Activated CD4-positive, alpha-beta T cell treated with anti-CD3 and anti-CD28 coated beads, Interleukin-2, Interleukin-4, amounts not matched to agents 100 ng/mL and 50 ng/mL, durations not matched to agents 16 hours and 8 hours (primary cell): ENCODE data around the gene HK3.

ENCODE experiments used
- DNase-seq: peaks from one replicate; pipeline ENCODE4 v3.0.0-alpha.2; 2020; ENCODE audit warnings: low spot score

HK3 gene

GRCh38 chr5:176870110-176870591 lies 29.0 kb downstream of the HK3 start:
- no peak for DNase-seq

- DNase-seq = no peak
Observed at GRCh38 chr5:176869501-176870109, 29.5 kb downstream of the HK3 start.

DNA sequence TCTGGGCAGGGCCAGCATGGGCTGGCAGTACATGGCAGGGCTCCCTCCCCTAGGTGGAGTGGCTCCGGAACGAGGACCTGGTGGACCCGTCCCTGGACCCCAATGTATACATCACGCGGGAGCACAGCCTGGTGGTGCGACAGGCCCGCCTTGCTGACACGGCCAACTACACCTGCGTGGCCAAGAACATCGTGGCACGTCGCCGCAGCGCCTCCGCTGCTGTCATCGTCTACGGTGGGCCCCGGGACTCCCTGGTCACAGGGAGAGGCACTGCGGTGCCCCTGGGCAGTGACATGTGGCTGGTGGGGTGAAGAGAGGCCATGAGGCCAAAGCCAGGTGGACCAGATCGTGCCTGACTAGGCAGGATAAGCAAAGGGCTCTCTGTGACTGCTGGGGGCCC lies 30.4 kb downstream of the HK3 start:
- no peak for DNase-seq

GRCh38 chr5:176868126-176868525 lies 31.0 kb downstream of the HK3 start:
- DNase-seq = no peak

DNA sequence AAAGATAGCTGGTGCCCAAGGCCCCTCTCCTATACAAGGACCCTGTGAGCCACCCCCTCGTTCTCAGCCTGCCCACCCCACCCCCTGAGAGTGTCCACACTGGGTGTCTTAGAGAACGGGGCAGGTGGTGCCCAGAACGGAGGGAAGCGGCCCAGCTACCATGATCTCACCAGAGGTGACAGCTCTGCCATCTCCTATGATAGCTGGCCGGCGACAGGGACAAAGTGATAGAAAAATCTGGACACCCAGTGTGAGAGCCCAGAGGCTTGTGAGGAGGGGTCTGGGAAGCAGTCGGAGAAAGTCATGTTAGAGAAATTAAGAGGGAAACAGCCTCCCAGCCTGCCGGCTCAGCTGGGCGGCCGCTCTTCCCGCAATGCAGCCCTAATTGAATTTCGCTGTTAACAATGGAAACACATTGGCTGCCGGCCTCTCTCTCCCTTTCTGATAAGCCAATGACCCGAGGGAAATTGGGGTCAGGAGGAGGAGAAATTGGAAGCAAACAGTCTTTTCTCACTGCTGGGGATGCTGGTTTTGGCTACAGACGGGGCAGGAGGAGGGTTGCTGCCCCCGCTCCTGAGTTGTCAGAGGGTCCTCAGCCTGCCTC lies 32.3 kb downstream of the HK3 start:
- DNase-seq = no peak

DNA sequence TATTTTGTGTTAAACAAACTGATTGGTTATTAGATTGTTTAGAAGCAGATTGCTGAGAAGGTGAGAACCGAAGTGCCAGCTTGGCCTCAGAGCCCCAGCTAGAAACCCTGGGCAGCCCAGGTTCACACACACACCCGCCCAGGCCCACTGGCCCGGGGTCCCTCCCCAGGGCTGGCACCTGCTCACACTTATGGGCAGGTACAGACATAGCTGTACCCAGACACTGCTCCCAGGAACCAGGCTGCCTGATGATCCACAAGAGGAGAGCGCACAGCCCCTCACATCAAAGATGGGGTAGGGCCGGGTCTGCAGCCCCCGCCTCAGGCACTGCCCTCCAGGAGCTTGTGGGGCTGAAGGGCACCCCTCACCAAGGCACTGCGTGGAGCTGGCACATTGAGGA lies 33.2 kb downstream of the HK3 start:
- no peak for DNase-seq

GRCh38 chr5:176864755-176865154 lies 34.4 kb downstream of the HK3 start:
- no peak for DNase-seq

DNA sequence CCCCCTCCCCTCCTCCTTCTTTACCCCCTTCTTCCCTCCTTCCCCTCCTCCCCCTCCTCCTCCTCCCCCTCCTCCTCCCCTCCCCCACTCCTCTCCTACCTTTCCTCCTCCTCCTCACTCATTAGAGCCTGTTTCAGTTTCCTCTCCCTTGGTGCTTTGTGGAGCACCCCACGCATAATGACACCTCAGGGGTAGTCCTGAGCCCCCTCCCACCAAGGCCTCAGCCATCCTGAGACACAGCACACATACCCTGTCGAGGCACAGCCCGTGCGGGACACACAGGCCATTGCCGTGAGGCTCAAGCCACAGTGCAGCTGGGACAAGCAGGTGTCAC lies 35.4 kb downstream of the HK3 start:
- DNase-seq = no peak

GRCh38 chr5:176863041-176863764 lies 35.9 kb downstream of the HK3 start:
- DNase-seq = no peak

GRCh38 chr5:176862330-176862995 lies 36.7 kb downstream of the HK3 start:
- no peak for DNase-seq

DNA sequence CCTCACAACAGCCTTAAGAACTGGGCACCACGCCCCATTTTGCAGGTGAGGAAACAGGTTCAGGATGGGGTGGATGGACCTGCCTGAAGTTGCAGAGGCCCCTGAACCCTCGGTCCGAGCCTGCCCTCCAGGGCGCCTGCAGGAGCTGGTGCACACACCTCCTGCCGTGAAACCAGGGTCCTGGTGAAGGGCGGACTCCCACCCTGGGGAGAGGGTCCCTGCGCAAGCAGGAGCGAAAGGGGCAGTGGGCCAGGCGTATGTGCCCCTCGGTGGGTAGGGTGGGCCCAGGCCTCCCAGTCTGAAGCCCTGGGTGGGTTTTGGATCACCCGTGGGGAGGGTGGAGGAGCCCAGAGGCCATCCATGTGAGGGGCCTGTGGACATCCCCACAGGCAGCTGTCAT lies 37.9 kb downstream of the HK3 start:
- DNase-seq = no peak

DNA sequence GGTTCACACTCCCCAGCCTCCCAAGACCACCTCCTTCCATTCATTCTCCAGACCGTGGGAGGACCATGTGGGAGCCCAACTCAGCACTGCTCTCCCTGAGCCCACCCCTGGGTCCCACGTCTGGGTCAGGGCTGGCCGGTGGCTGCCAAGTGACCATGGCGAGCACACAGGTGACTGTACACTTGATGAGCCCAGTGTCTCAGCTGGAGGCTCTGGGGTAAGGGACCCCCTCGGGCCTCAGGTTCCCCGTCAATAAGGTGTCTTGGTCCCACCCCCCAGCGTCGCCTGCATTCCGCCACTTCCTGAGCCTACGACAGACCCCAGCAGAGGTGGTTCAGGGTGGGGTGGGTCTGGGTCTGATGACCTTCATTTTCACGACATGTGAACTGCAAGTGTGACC lies 38.8 kb downstream of the HK3 start:
- no peak for DNase-seq

DNA sequence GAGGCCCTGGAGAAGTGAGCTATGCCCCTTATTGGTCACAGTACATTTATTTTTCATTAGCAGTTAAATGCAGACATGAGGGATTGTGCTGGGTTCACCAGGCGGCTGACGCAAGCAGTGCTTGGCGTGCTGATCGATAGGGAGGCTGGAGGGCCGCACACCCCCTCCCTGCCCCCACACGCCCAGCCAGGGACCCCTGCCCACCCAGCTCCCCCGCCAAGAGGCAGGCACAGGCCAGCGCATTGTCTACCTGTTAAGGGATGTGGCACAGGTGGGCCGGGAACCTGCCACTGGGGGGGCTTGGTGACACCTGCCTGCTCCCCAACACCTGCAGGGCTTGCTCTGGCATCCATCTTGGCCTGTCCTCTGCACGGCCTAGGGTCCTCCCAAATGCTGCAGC lies 39.2 kb downstream of the HK3 start:
- DNase-seq = no peak

GRCh38 chr5:176857894-176858273 lies 41.3 kb downstream of the HK3 start:
- DNase-seq = no peak

GRCh38 chr5:176857216-176857893 lies 41.8 kb downstream of the HK3 start:
- no peak for DNase-seq

DNA sequence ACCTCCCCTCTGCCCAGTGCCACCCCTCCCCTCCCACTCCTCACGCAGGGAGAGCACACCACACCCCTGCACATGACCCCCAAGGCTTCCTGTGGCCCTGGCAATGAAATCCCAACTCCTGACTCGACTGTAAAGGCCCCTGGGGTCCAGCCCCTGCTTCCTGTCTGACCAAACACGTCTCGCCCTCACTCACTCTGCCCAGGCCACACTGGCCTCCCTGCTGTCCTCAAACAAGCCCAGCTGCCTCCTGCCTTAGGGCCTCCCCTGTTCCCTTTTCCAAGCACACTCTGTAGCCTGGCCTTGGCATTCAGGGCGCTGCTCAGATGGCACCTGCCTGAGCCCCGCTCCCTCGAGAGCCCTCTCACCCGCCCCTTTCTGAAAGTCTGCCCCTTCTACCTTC lies 42.4 kb downstream of the HK3 start:
- no peak for DNase-seq

DNA sequence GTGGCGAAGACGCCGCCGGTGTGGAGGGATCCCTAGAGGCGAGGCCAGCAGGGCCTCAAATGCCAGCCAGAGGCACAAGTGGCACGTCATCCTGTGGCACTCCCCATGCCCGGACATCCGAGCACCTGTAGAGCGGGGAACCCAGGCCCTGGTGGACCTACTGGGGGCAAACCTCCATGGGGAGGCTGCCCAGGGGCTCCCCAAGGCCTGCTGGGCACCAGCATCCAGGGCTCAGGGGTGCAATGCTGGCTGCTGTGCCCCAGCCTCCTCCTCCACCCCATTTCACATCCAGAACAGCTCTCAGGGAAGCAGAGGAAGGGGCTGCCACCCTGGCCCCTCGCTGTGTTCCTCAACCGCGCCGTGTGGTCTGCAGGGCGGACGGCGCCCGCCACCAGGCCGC lies 43.5 kb downstream of the HK3 start:
- no peak for DNase-seq

DNA sequence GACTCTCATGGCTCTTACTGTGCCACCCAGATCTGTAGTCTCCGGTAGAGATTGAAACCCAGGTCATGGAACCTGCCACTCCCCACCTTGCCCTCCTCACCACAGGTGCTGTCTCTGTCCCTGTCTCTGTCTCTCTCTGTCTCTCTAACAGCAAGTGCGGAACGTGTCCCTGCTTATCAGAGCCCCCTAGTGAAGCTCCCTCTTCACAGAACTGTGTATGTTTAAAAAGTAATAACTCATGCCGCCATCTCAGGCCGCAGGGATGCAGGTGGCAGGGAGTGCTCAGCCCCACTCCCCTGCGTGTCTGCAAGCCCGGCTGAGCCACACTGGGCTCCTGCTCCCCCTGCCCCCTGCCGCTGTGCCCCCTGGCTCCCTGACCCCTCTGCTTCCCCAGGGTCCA lies 45.0 kb downstream of the HK3 start:
- no peak for DNase-seq

GRCh38 chr5:176853151-176853778 lies 45.9 kb downstream of the HK3 start:
- no peak for DNase-seq

GRCh38 chr5:176851871-176852658 lies 47.1 kb downstream of the HK3 start:
- DNase-seq = no peak

DNA sequence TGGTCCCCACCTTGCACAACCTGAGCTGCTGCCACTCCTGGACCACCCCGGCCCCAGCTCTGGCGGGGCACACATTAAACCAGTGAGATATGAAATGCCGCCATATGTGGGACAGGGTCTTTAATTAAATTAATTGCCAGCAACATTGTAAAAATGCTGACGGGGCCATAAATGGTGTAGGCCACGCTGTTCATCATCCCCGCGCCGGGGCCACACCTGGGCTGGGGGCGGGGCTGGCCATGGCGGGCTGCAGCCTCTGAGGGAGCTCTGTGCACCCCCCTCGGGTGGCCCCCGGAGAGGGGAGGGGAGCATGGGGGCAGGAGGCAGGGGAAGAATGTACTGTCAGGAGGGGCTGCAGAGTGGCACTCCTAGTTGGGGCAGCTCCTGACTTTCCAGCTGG lies 47.8 kb downstream of the HK3 start:
- DNase-seq = no peak
